Sigmoid colon (tissue), 4 donors: ENCODE data around the gene CDH18.

Experiments used
- CTCF ChIP-seq, 4 experiments: fragments of 450-650 bp in 3 of 4; fragments of 200-600 bp in 1 of 4; IDR thresholded peaks; one replicate each; pipeline ENCODE4 v1.5.1; 2016 to 2019; ENCODE audit warnings: antibody characterized with exemption in 4 of 4, mild to moderate bottlenecking in 3 of 4, moderate library complexity in 2 of 4
- EP300 ChIP-seq, 4 donors: sonication (generic); formaldehyde crosslinking; IDR thresholded peaks; one replicate each; pipeline ENCODE4 v1.6.1; 2017; ENCODE audit warnings: antibody characterized with exemption in 4 of 4
- POLR2A ChIP-seq, 2 donors: fragments of 450-650 bp; IDR thresholded peaks; one replicate each; pipeline ENCODE4 v1.6.1; 2016; ENCODE audit warnings: antibody characterized with exemption in 2 of 2, mild to moderate bottlenecking in 2 of 2, moderate library complexity in 2 of 2
- POLR2AphosphoS5 ChIP-seq, 4 donors: sonication (generic); formaldehyde crosslinking; IDR thresholded peaks; one replicate each; pipeline ENCODE4 v1.6.1; 2017; ENCODE audit warnings: antibody characterized with exemption in 4 of 4

DNA sequence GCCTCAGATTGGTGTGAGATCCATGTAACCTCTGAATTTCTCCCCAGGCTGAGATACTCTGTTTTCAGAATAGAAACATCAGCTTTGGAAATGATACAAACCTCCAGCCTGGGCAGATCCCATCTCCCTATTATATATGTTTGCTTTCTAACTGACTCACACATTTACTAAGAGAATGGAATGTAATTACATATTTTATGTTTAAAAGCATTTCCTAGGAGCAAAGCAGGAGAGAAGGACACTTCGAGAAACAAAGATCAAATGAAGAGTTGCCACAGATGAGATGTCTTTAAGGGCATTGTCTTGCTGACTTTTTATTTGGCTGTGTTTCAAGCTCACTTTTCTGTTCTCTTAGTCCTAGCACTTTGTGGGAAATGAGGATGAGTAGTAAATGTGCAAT, 96.3 kb downstream of the CDH18 start:
- no peak for TF ChIP-seq CTCF (IDR thresholded peaks at IDR 0.05)
- TF ChIP-seq EP300 (IDR thresholded peaks at IDR 0.05) = no peak
- TF ChIP-seq POLR2A (IDR thresholded peaks at IDR 0.05) = no peak
- no peak for TF ChIP-seq POLR2AphosphoS5 (IDR thresholded peaks at IDR 0.05)
